Heart left ventricle (tissue), 16 donors: Measurements from ENCODE around the gene FYB2. TPM values are rescaled to one million over a fixed set of nuclear protein-coding genes. Genes with fewer than 3 reads are reported as not detected.
A peak's percentile ranks its signal among the peaks of the same experiment; 100 is the strongest.

Experiments
- ATAC-seq, 4 donors: fragments of 200-7000 bp; cut with Tn5 transposase; one replicate each; pipeline ENCODE4 v1.9.1; 2020 to 2022; ENCODE audit warnings: moderate library complexity in 4 of 4, mild to moderate bottlenecking in 3 of 4, moderate number of reproducible peaks in 1 of 4
- DNase-seq, 5 donors: peaks; one replicate each; pipeline ENCODE4 v3.0.0-alpha.2; 2020
- H3K27ac ChIP-seq, 12 donors: fragments of 200-600 bp; sonication (generic) in 4 of 12; one replicate each; pipeline versions ENCODE4 v1.5.0 to v1.8.0; 2016 to 2022; ENCODE audit warnings: mild to moderate bottlenecking in 2 of 12
- H3K27me3 ChIP-seq, 9 donors: fragments of 200-600 bp; sonication (generic) in 2 of 9; one replicate each; pipeline versions ENCODE4 v1.5.1 to v1.8.0; 2016 to 2022; ENCODE audit warnings: mild to moderate bottlenecking in 3 of 9
- H3K36me3 ChIP-seq, 9 donors: fragments of 200-600 bp; sonication (generic) in 2 of 9; one replicate each; pipeline versions ENCODE4 v1.5.0 to v1.8.0; 2018 to 2022; ENCODE audit warnings: mild to moderate bottlenecking in 2 of 9
- H3K4me1 ChIP-seq, 12 donors: fragments of 200-600 bp; sonication (generic) in 4 of 12; one replicate each; pipeline versions ENCODE4 v1.5.0 to v1.8.0; 2016 to 2022; ENCODE audit warnings: mild to moderate bottlenecking in 3 of 12
- H3K4me3 ChIP-seq, 12 donors: fragments of 200-600 bp; sonication (generic) in 4 of 12; one replicate each; pipeline versions ENCODE4 v1.5.0 to v1.8.0; 2017 to 2022; ENCODE audit warnings: mild to moderate bottlenecking in 9 of 12, moderate library complexity in 4 of 12
- H3K9me3 ChIP-seq, 12 donors: fragments of 200-600 bp; sonication (generic) in 4 of 12; one replicate each; pipeline versions ENCODE4 v1.5.0 to v1.8.0; 2016 to 2022; ENCODE audit warnings: mild to moderate bottlenecking in 1 of 12
- CTCF ChIP-seq, 12 donors: fragments of 200-600 bp; sonication (generic) in 4 of 12; IDR thresholded peaks; one replicate each; pipeline versions ENCODE4 v1.5.0 to v1.8.0; 2018 to 2022; ENCODE audit warnings: antibody characterized with exemption in 12 of 12, mild to moderate bottlenecking in 5 of 12
- POLR2A ChIP-seq, 2 donors: fragments of 450-650 bp; IDR thresholded peaks; one replicate each; pipeline ENCODE4 v1.6.1; 2017; ENCODE audit warnings: antibody characterized with exemption in 2 of 2, mild to moderate bottlenecking in 2 of 2, moderate library complexity in 2 of 2
- WGBS, 4 donors: extraction: QIAGEN DNeasy Blood & Tissue Kit in 2 of 4; methylation state at CpG; one replicate each; pipeline versions ENCODE4 v1.1.5 to v1.1.7; 2013 to 2018; 5-methylcytosine and 5-hydroxymethylcytosine counted together
- intact Hi-C, 10 donors: fragments of 100-400 bp; cut with DNase I; formaldehyde crosslinking; loops; one replicate each; pipeline versions ENCODE4 v1.11.1 to v1.14.2; 2022
- polyA plus RNA-seq, 2 donors: library from polyadenylated mRNA; stranded (reverse); fragments of 200-250 nt; gene quantifications; one replicate each; pipeline ENCODE4 v1.2.3, GENCODE V29; 2013
- total RNA-seq, 9 donors: library from RNA; depleted of rRNA in 2 of 9; stranded (reverse); fragments of >200 nt in 2 of 9; fragmentation: NEBNext Ultra II Directional in 3 of 9; extraction: Animal tissue kit (Norgen Biotek cat#: 25700) in 3 of 9; gene quantifications; one replicate each; pipeline versions ENCODE4 v1.1.0 to v1.2.4, GENCODE V29; 2016 to 2023
- donor health status: ischemic (EF 13 %, LVEDD 7.1; RV severe dilation, severe dysfunction).
- donor health status: healthy with polysubstance abuse.
- donor health status: DM: no; HTN: yes; CAD: no.
- donor health status: DM: no; HTN: no; CAD: no.
- donor health status: ischemic (EF 25% LVEDD 6.9; RV normal size, moderate dysfunction).
- donor health status: ischemic (EF 25% LVEDD 5.7; RV mildly dilated, moderate dysfunction).
- donor health status: healthy.
- donor health status: DM: yes; HTN: yes; CAD: no.
- donor health status: ischemic (EF 35%, LVEDD 5.7; RV mildly dilated, moderate dysfunction).
- donor health status: nonischemic (EF 11% LVEDD 7.7; RV severe dilation, severe dysfunction).
- donor health status: DM: yes; HTN: yes; CAD: no.
- donor health status: PGD.
- donor health status: ischemic (EF 29% LVEDD 5.4; RV normal size, mild dysfunction).
- donor health status: nonischemic (EF 23%, LVEDD 6.1; RV moderate dilation, normal function).

Gene FYB2
- total and polyA plus RNA-seq, 11 donors: 0.15 to 46.3 (median 9.1) TPM

GRCh38 chr1:56771717-56772116, 47.5 kb downstream of the FYB2 start:
- no peak overlapping the region for H3K27ac ChIP-seq
- intact Hi-C loops: no loop called here
- H3K4me3 ChIP-seq: no peak overlapping the region
- TF ChIP-seq CTCF (IDR thresholded peaks at IDR 0.05): no peak
- TF ChIP-seq POLR2A (IDR thresholded peaks at IDR 0.05): no peak
- no peak for DNase-seq
- H3K27me3 ChIP-seq: no peaks in the 10 kb centered on the region
- 90 to 92% (median 91%) methylated on average over 3 of the region's 3 CpGs for WGBS, 4 donors
- H3K9me3 ChIP-seq: no peaks in the 10 kb centered on the region
- H3K36me3 ChIP-seq: peaks cover 0 to 6% (median 0%) of the 10 kb centered on the region in 9 donors
- ATAC-seq: no peak
- H3K4me1 ChIP-seq: no peaks in the 10 kb centered on the region

GRCh38 chr1:56758794-56759193, 60.4 kb downstream of the FYB2 start:
- ATAC-seq: no peak
- DNase-seq: no peak
- intact Hi-C loops: loop anchor here in 5 of 10 donors (1.0 to 5.0 kb wide), 3 partner anchors 59 to 62 kb away; partner anchors contain the start of gene FYB2 (in 2 of the 5)
- WGBS, 4 donors: 41 to 57% (median 48%) methylated on average over 3 of the region's 3 CpGs
- H3K27me3 ChIP-seq: peaks cover 0 to 3% (median 0%) of the 10 kb centered on the region in 9 donors
- TF ChIP-seq CTCF (IDR thresholded peaks at IDR 0.05) (no peak), POLR2A (IDR thresholded peaks at IDR 0.05) (no peak)
- no peaks in the 10 kb centered on the region for H3K36me3 ChIP-seq
- no peak overlapping the region for H3K4me3 ChIP-seq
- H3K9me3 ChIP-seq: no peaks in the 10 kb centered on the region
- H3K27ac ChIP-seq: no peak overlapping the region
- peaks cover 0 to 4% (median 0%) of the 10 kb centered on the region in 12 donors for H3K4me1 ChIP-seq

GRCh38 chr1:56758135-56758534, 61.1 kb downstream of the FYB2 start:
- no peaks in the 10 kb centered on the region for H3K9me3 ChIP-seq
- DNase-seq (peak in 4 of 5 donors; percentile 10 to 37 (median 26)), ATAC-seq (peak in 3 of 4 donors; percentile 72 to 76 (median 74))
- H3K27ac ChIP-seq: no peak overlapping the region
- TF ChIP-seq POLR2A (IDR thresholded peaks at IDR 0.05): no peak
- TF ChIP-seq CTCF (IDR thresholded peaks at IDR 0.05): peak in 8 of 12 donors; percentile 22 to 46 (median 34)
- H3K4me3 ChIP-seq: no peak overlapping the region
- peaks cover 0 to 4% (median 0%) of the 10 kb centered on the region in 12 donors for H3K4me1 ChIP-seq
- H3K36me3 ChIP-seq: no peaks in the 10 kb centered on the region
- H3K27me3 ChIP-seq: peaks cover 0 to 3% (median 0%) of the 10 kb centered on the region in 9 donors
- intact Hi-C loops: loop anchor here in 5 of 10 donors (1.0 to 5.0 kb wide), 3 partner anchors 59 to 63 kb away; partner anchors contain the start of gene FYB2 (in 2 of the 5)

GRCh38 chr1:56755911-56756310, 63.3 kb downstream of the FYB2 start:
- WGBS, 4 donors: 49 to 97% (median 94%) methylated on average over 2 of the region's 2 CpGs

More at GRCh38 chr1:56755911-56756310, 63.3 kb downstream of the FYB2 start:
- Histone ChIP-seq H3K36me3 (no peaks in the 10 kb centered on the region), H3K9me3 (no peaks in the 10 kb centered on the region), H3K4me3 (no peak overlapping the region), H3K27ac (no peak overlapping the region), H3K4me1 (peaks cover 0 to 4% (median 0%) of the 10 kb centered on the region in 12 donors), H3K27me3 (peaks cover 0 to 3% (median 0%) of the 10 kb centered on the region in 9 donors)
- intact Hi-C loops: loop anchor here in 1 of 10 donors (5.0 kb wide), 1 partner anchor 61 kb away; the partner anchor contains the start of gene FYB2
- DNase-seq: no peak
- TF ChIP-seq CTCF (IDR thresholded peaks at IDR 0.05): no peak
- no peak for TF ChIP-seq POLR2A (IDR thresholded peaks at IDR 0.05)
- no peak for ATAC-seq
